ENCODE results near the gene BBX.
"Not testable (repeated sequence)": the region's sequence is repeated elsewhere in the genome, so short reads cannot be mapped to it uniquely, and the experiment has no call there.

Gene BBX

GRCh38 chr3:107542665-107543064 lies 19.9 kb downstream of the BBX start:
- DNase-seq (ENCODE audit: low read depth in 2 of 2), result no peak

GRCh38 chr3:107543666-107544065 lies 20.9 kb downstream of the BBX start:
- DNase-seq (ENCODE audit: low read depth in 2 of 2), result no peak

- DNase-seq (ENCODE audit: low read depth in 2 of 2), result no peak
These were observed 22.9 kb downstream of the BBX start for GRCh38 chr3:107545680-107546120.

DNA sequence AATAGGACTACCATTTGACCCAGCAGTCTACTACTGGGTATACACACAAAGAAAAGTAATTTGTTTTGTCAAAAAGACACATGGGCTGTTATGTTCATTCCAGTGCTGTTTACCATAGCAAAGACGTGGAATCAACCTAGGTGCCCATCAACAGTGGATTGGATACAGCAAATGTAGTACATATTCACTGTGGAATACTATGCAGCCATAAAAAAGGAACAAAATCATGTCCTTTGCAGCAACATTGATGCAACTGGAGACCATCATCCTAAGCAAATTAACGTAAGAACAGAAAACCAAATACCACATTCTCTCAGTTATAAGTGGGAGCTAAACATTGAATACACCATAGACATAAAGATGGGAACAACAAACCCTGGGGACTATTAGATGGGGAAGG lies 25.8 kb downstream of the BBX start:
- DNase-seq (ENCODE audit: low read depth in 2 of 2), result no peak

DNA sequence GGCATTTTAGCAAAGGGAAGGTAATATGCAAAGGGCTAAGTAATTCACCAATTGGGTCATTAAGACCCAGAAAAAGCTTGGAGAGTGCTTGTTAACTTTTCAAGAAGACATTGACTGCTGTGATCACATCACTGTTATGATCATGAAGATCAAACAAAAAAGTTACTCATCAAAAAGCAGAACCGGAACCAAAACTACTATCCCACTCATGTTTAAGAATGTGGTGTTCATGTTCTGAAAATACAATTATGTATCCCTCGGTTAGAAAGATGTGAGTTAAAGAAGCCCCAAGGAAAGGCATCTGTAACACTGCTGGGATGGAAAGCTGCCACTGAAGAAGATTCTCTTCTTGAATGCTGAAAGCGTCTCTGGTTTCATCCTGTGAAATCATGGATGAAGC lies 32.6 kb downstream of the BBX start:
- no peak for DNase-seq (ENCODE audit: low read depth in 2 of 2)

DNA sequence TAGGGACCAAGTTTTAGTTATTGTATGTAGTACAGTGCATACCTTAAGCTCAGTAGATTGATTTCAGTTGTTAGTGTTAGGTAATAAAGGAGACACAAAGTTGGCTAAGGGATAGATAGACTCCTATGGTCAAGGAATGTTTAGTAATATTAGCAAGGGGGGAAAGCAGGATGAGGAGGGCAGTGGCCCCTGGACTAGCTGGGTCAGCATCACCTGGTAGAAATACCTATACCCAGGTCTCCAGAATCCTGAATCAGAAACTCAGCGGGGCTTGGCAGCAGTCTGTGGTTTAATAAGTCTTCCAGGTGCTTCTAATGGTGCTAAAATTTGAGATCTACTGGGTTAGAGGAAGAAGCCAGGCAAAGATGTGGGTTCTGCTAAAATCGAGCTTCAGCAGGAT lies 35.0 kb downstream of the BBX start:
- DNase-seq (ENCODE audit: low read depth in 2 of 2), result no peak

GRCh38 chr3:107560166-107560565 lies 37.4 kb downstream of the BBX start:
- no peak for DNase-seq (ENCODE audit: low read depth in 2 of 2)

DNA sequence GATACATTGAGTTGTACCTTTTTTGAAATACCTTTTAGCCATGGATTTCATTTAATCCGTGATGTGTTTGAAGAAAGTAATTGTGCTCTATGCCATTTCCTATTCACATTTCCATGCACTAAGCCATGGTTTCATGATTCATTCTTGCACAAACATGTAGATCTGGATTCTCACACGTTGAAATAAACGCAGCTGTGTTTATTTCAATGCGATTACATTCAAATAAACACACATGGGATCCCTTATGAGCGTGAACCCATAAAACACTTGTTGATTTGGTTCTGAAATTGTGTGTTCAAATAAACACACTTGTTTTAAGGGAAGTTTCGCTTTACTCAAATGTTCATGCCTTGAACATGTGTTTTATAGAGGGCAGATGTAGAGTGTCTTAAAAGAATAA lies 39.2 kb downstream of the BBX start:
- DNase-seq (ENCODE audit: low read depth in 2 of 2), result no peak

DNA sequence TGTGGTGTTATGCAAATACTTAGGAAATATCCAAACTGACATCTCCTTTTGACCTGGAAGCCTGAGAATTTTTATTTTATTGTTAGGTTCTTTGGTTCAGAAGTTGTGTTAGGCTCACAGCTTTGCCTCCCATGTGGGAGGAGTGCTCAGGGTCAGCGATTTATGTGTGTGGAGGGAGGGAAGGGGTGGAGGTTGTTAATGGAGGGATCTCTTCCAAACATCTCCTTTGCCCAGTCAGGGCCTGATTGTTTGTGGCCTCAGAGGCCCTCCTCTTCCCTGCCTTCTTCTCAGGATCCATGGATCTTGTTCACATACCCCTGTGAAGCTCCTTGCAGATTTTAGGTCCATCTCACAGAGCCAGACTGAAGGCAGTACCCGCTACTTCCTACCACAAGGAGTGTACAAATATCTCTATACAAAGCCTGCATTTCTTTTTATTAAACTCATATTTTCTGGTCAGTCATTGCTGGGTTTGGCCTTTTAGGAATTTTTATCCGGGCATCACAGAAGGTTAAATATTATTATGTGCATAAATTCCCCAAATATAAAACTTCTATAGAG lies 40.3 kb downstream of the BBX start:
- no peak for DNase-seq (ENCODE audit: low read depth in 2 of 2)

DNA sequence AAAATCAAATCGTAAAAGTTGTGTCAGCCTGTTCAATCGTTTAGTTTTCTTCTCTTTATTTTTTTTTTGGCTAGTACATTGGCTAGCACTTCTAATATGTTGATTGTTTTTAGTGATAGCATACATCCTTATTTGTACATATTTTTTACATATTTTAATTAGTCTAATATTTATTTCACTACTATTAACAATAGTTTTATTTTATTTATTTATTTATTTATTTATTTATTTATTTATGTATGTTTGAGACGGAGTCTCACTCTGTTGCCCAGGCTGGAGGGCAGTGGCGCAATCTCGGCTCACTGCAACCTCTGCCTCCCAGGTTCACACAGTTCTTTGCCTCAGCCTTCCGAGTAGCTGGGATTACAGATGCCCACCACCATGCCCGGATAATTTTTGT lies 42.5 kb downstream of the BBX start:
- DNase-seq (ENCODE audit: low read depth in 2 of 2), result not testable (repeated sequence)

DNA sequence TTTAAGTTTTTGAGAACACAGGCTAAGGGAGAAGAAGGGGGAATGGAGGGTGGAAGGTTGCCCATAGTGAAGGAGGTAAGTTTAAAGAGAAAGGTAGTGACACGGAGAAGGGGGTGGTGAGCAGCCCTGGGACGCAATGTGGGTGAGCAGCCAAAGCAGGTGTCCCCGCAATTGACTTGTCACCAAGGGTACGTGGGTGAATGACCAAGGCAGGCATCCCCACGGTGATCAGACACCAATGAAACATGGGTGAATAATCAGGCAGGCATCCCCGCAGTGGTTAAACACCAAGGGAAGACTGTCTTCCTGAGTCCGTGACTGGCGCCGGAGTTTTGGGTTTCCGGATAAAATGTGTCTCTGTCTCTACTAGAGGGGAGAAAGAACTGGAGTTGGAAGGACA lies 48.3 kb downstream of the BBX start:
- DNase-seq (ENCODE audit: low read depth in 2 of 2), result not testable (repeated sequence)

DNA sequence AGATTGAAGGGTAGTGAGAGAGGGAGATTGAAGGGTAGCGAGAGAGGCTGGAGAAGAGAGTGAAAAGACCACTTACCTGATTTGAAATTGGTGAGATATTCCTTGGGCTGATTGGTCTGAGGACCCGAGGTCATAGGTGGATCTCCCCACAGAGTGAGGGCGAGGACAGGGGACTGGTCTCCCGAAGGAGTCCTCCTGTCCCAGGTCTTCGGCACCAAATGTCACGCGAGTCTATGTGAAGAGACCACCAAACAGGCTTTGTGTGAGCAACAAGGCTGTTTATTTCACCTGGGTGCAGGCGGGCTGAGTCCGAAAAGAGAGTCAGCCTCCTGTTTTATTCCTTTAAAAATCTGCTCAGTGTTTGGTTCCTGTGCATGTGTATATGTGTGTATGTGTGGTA lies 48.7 kb downstream of the BBX start:
- not testable (repeated sequence) for DNase-seq (ENCODE audit: low read depth in 2 of 2)

DNA sequence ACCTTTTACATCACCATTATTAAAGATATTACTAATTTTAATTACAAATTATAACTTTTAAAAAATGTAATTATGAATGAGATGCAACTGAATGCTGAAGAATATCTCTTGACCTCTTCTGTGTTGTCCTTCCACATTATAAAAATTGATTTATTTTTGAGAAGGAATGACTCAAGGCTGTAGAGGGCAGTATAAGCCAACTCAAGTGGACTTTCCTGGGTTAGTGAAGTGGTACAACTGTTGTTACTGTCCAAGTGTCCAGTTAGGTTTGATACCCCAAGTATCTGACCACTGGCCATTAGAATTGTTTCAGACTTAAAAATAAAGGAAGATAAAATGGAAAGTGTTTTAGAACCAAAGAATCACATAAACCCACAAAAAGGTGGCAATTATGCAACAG lies 51.9 kb downstream of the BBX start:
- DNase-seq (ENCODE audit: low read depth in 2 of 2), result no peak

DNA sequence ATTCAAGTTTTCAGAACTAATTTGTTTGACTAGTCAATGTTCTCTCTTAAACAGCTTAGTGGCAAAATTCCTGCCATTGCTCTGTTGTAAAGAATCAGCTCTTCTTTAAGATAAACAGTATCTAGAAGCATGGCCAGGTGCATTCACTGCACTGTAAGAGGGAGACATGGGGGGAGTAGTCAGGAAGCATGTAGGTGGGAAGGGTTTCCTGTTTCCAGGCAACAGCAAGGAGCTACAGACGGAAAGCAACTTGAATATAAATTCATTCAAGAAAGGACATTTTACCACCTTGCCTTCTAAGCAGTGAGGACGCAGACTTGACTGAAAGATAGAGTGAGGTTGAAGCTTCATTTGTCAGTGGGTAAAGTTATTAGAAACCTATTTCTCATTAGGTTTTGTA lies 55.3 kb downstream of the BBX start:
- DNase-seq (ENCODE audit: low read depth in 2 of 2), result no peak

- no peak for DNase-seq (ENCODE audit: low read depth in 2 of 2)
These were observed 55.8 kb downstream of the BBX start for GRCh38 chr3:107578523-107578922.

DNA sequence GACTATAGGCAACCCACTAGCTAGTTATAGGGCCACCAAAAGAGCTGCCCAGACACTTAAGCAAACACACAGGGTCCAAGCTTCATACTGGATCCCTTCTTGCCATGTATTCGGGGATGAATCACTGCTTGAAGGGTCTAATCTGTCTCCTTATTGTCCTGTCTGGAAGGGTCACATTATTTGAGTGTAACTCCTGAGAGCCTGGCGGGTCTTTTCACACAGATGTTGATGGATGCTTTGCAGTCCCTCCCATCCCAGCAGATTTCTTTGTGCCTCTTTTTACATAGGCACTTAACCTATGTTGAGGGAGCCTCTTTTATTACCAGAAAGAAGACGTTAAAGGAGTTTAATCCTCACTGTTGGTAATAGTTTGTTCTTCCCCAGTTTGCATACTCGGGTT lies 56.6 kb downstream of the BBX start:
- DNase-seq (ENCODE audit: low read depth in 2 of 2), result no peak

GRCh38 chr3:107581230-107581629 lies 58.5 kb downstream of the BBX start:
- no peak for DNase-seq (ENCODE audit: low read depth in 2 of 2)

- no peak for DNase-seq (ENCODE audit: low read depth in 2 of 2)
These were observed 65.5 kb downstream of the BBX start for GRCh38 chr3:107588217-107588616.

GRCh38 chr3:107589454-107589853 lies 66.7 kb downstream of the BBX start:
- no peak for DNase-seq (ENCODE audit: low read depth in 2 of 2)

DNA sequence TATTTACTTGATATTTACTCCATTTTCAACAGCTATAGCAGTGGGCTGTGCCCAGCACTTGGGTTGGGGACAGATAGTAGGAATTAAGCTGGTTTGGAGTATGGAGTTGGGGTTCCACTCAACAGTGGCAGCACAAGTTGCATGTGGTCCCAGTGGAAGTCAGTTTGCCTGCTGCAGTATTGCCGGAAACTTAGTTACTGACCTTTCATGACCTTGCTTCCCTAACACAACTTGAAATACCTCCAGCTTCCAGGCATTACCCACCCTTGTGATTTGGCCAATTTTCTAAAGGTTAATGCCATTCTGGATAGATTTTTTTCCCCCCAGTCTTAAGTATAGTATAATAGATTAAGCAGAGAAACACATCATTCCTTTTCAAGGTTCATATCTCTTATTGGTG lies 68.0 kb downstream of the BBX start:
- no peak for DNase-seq (ENCODE audit: low read depth in 2 of 2)

DNA sequence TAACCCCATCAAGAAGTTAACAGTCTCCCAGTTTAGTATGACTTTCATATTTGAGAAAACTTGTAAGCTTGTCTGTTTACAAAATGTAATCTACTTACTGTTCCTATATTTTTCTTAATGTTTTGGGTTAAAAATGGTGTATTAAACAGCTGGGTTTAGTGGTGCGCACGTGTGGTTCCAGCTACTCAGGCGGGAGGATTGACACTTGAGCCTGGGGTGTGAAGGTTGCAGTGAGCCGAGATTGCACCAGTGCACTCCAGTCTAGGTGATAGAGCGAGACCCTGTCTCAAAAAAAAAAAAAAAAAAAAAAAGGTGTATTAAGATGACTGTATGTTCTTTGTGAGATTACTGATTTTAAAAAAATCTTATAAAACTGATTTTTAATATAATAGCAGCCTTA lies 69.3 kb downstream of the BBX start:
- DNase-seq (ENCODE audit: low read depth in 2 of 2), result no peak

DNA sequence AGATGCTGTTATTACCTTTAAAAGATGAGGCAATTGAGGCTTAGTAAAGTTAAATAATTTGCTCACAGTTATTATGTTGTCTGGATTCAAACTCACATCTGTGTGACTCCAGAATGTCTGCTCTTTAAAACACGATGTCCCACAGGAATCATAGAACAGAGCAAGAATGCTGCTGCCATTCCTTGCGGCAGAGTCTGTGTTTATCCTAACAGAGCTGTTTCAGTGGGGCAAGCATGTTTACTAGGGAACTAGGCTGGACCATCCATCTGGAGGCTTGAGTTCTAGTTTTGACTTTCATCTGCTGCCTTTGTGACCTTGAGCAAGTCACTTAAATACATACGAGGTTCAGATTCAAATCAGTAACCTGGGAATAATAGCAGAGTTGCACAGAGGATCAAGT lies 72.1 kb downstream of the BBX start:
- no peak for DNase-seq (ENCODE audit: low read depth in 2 of 2)

DNA sequence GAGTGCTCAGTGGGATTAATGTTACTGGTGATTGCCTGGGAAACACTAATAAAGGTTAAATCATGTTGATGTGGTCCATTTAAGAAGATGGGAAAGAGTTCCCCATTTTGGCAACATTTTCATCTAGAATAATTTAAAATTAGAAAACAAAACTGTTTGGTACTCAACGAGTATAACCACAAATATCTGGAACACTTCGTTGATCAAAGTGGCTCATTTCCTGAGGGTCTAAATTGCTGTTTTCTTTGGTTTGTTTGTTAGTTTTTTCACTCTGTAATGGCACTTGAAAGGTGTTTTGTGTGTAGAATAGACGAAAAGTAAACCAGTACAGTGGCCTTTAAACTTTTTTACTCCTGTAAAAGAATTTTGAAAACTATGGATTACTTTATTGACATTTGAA lies 73.9 kb downstream of the BBX start:
- no peak for DNase-seq (ENCODE audit: low read depth in 2 of 2)

DNA sequence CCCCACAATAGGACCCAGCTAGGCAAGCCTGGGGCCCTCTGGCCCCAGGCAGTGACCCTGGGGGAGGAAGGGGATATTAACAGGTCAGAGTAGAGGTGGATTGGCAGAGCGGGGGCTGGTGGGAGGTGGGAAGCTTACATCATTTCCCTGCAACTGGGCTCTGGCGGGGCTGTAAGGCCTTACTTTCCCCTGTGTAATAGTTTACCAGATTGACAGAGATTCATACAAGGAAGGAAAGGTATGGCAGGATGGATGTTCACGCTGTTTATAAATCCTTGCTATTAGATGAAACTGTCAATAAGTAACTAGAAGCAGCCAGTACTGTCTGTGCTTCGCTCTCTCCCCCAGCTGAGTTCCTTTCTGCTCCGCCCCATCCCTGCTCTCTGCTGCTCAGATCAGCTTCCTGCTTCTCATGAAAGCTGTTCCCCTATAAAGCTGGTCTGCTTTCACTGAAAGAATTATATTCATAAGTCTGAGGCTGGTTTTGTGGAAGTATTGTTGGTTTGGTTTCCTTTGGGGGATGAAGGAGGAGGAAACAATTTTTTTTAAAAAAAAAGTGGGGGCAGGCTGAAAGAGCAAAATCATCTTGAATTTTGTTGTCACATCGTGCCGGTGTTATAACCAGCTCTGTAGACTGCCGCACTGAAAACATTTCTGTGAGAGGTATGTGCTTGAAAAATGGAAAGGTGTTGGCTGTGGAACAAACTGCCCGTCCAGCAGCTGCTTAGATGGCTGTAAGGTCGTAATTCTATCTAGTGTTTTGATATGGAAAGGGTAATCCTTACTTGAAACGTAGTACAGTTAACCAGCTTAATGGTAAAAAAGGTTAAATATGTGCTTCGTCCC lies 76.4 kb downstream of the BBX start:
- DNase-seq (ENCODE audit: low read depth in 2 of 2), result peak in 1 of 2 donors; percentile 20
